Activated T-cell treated with anti-CD3 and anti-CD28 coated beads, Interleukin-2, amount 50 U/mL, for 1 hour (primary cell): ENCODE data around the gene CCT3.

ENCODE experiments used
- DNase-seq: peaks from one replicate; pipeline ENCODE4 v3.0.0-alpha.2; 2020

CCT3 gene

GRCh38 chr1:156319664-156320063 is 18.4 kb downstream of the CCT3 start:
- no peak for DNase-seq

- DNase-seq, result no peak
Observed at GRCh38 chr1:156316909-156317308, 21.2 kb downstream of the CCT3 start.

- DNase-seq, result no peak
Observed at GRCh38 chr1:156310962-156311361, 27.1 kb downstream of the CCT3 start.

- no peak for DNase-seq
Observed at GRCh38 chr1:156308078-156308477, 30.0 kb downstream of the CCT3 start.

- no peak for DNase-seq
Observed at GRCh38 chr1:156305215-156305614, 32.9 kb downstream of the CCT3 start.

GRCh38 chr1:156303241-156303640 is 34.9 kb downstream of the CCT3 start:
- DNase-seq, result no peak

GRCh38 chr1:156298852-156299357 is 39.2 kb downstream of the CCT3 start, which contains the start of gene VHLL:
Gene VHLL, minus strand, starts transcription at chr1:156299307. Its CDS starts 118 bp downstream, at chr1:156299189.
- no peak for DNase-seq

GRCh38 chr1:156295391-156295947 is 42.6 kb downstream of the CCT3 start, which contains the start of gene GLMP:
Gene GLMP, minus strand, starts transcription at chr1:156295679. Its CDS starts 34 bp downstream, at chr1:156295645.
- DNase-seq, result peak; percentile 52

- no peak for DNase-seq
Observed at GRCh38 chr1:156293895-156294294, 44.2 kb downstream of the CCT3 start.

GRCh38 chr1:156293098-156293434 is 45.0 kb downstream of the CCT3 start:
- no peak for DNase-seq

- DNase-seq, result no peak
Observed at GRCh38 chr1:156291226-156292061, 46.6 kb downstream of the CCT3 start.

- DNase-seq, result no peak
Observed at GRCh38 chr1:156289857-156290256, 48.2 kb downstream of the CCT3 start.

- DNase-seq, result no peak
Observed at GRCh38 chr1:156286061-156286460, 52.0 kb downstream of the CCT3 start.

- DNase-seq, result no peak
Observed at GRCh38 chr1:156285437-156285836, 52.7 kb downstream of the CCT3 start.

GRCh38 chr1:156284757-156285156 is 53.3 kb downstream of the CCT3 start:
- no peak for DNase-seq

- DNase-seq, result no peak
Observed at GRCh38 chr1:156284112-156284511, 54.0 kb downstream of the CCT3 start, which contains the start of gene TMEM79. Gene TMEM79, plus strand, starts transcription at chr1:156284325. Its CDS starts 902 bp downstream, at chr1:156285227.

GRCh38 chr1:156283521-156283920 is 54.6 kb downstream of the CCT3 start:
- no peak for DNase-seq

- DNase-seq, result peak; percentile 93
Observed at GRCh38 chr1:156282479-156283222, 55.4 kb downstream of the CCT3 start, which contains the start of gene SMG5. Gene SMG5, minus strand, starts transcription at chr1:156282825. Its CDS starts 145 bp downstream, at chr1:156282680.

- no peak for DNase-seq
Observed at GRCh38 chr1:156281693-156282478, 56.2 kb downstream of the CCT3 start.

GRCh38 chr1:156281281-156281680 is 56.8 kb downstream of the CCT3 start:
- no peak for DNase-seq

- no peak for DNase-seq
Observed at GRCh38 chr1:156279837-156280236, 58.3 kb downstream of the CCT3 start.

- no peak for DNase-seq
Observed at GRCh38 chr1:156276966-156277381, 61.1 kb downstream of the CCT3 start.
